Activated CD8-positive, alpha-beta memory T cell treated with anti-CD3 and anti-CD28 coated beads for 36 hours (primary cell): ENCODE results near the gene CYSLTR2. TPM values are rescaled to one million over a fixed set of nuclear protein-coding genes. Genes with fewer than 3 reads are reported as not detected.
"Not testable (repeated sequence)": the region's sequence is repeated elsewhere in the genome, so short reads cannot be mapped to it uniquely, and the experiment has no call there.

Experiments
- CTCF ChIA-PET: fragments of 350-600 bp; sonication (Branson Sonifier 250); formaldehyde crosslinking; loops from one replicate; lab custom pipeline; 2021; ENCODE audit warnings: antibody characterized with exemption; lab: Charles Lee
- POLR2A ChIA-PET: fragments of 350-600 bp; sonication (Branson Sonifier 250); formaldehyde crosslinking; loops from one replicate; lab custom pipeline; 2021; ENCODE audit warnings: antibody characterized with exemption; lab: Charles Lee
- total RNA-seq, 2 experiments: library from RNA; stranded (reverse); gene quantifications; one replicate each; pipeline ENCODE4 v1.2.3, GENCODE V29; 2021

The CYSLTR2 gene
- total RNA-seq, 2 experiments from 2014 or later, result 1.1 to 1.2 TPM

GRCh38 chr13:48680756-48681392, 27.1 kb downstream of the CYSLTR2 start:
- ChIA-PET POLR2A (no interaction called here), CTCF (no interaction called here)

- ChIA-PET CTCF (no interaction called here), POLR2A (no interaction called here)
Measured at GRCh38 chr13:48681905-48682304, 28.2 kb downstream of the CYSLTR2 start.

- CTCF ChIA-PET, result no interaction called here
- POLR2A ChIA-PET, result no interaction called here
Measured at GRCh38 chr13:48682436-48682835, 28.7 kb downstream of the CYSLTR2 start.

- ChIA-PET POLR2A (no interaction called here), CTCF (no interaction called here)
Measured at GRCh38 chr13:48686636-48687210, 33.0 kb downstream of the CYSLTR2 start.

GRCh38 chr13:48687249-48687648, 33.5 kb downstream of the CYSLTR2 start:
- CTCF ChIA-PET, result no interaction called here
- POLR2A ChIA-PET, result no interaction called here

GRCh38 chr13:48693998-48694397, 40.3 kb downstream of the CYSLTR2 start:
- ChIA-PET CTCF (no interaction called here), POLR2A (no interaction called here)

GRCh38 chr13:48695776-48696175, 42.0 kb downstream of the CYSLTR2 start:
- ChIA-PET CTCF (no interaction called here), POLR2A (no interaction called here)

GRCh38 chr13:48696676-48697075, 42.9 kb downstream of the CYSLTR2 start:
- POLR2A ChIA-PET, result not testable (repeated sequence)

GRCh38 chr13:48707405-48707804, 53.7 kb downstream of the CYSLTR2 start:
- ChIA-PET POLR2A (no interaction called here), CTCF (no interaction called here)

More at GRCh38 chr13:48696676-48697075, 42.9 kb downstream of the CYSLTR2 start:
- CTCF ChIA-PET, result not testable (repeated sequence)

- POLR2A ChIA-PET, result interaction anchor here (0.9 kb wide), 1 partner anchor 23 kb away, joined by 3 read pairs; no protein-coding TSS in a partner anchor
Measured at GRCh38 chr13:48708764-48709163, 55.0 kb downstream of the CYSLTR2 start.

GRCh38 chr13:48709213-48709612, 55.5 kb downstream of the CYSLTR2 start:
- ChIA-PET POLR2A (interaction anchor here (0.9 kb wide), 1 partner anchor 22 kb away, joined by 3 read pairs; no protein-coding TSS in a partner anchor), CTCF (no interaction called here)

More at GRCh38 chr13:48708764-48709163, 55.0 kb downstream of the CYSLTR2 start:
- CTCF ChIA-PET, result no interaction called here

- ChIA-PET CTCF (no interaction called here), POLR2A (no interaction called here)
Measured at GRCh38 chr13:48710160-48710559, 56.4 kb downstream of the CYSLTR2 start.

- ChIA-PET CTCF (no interaction called here), POLR2A (no interaction called here)
Measured at GRCh38 chr13:48712141-48712540, 58.4 kb downstream of the CYSLTR2 start.

GRCh38 chr13:48715977-48716376, 62.2 kb downstream of the CYSLTR2 start:
- ChIA-PET POLR2A (no interaction called here), CTCF (no interaction called here)

GRCh38 chr13:48720621-48721020, 66.9 kb downstream of the CYSLTR2 start:
- CTCF ChIA-PET, result no interaction called here

GRCh38 chr13:48723168-48723567, 69.4 kb downstream of the CYSLTR2 start:
- POLR2A ChIA-PET, result no interaction called here
- CTCF ChIA-PET, result interaction anchor here (1.2 kb wide), 1 partner anchor 11 kb away, joined by 4 read pairs; no protein-coding TSS in a partner anchor

More at GRCh38 chr13:48720621-48721020, 66.9 kb downstream of the CYSLTR2 start:
- POLR2A ChIA-PET, result no interaction called here

GRCh38 chr13:48725271-48725670, 71.5 kb downstream of the CYSLTR2 start:
- CTCF ChIA-PET, result no interaction called here
- POLR2A ChIA-PET, result no interaction called here

- ChIA-PET CTCF (no interaction called here), POLR2A (no interaction called here)
Measured at GRCh38 chr13:48726711-48727110, 73.0 kb downstream of the CYSLTR2 start.

- ChIA-PET CTCF (no interaction called here), POLR2A (no interaction called here)
Measured at GRCh38 chr13:48727241-48728011, 73.7 kb downstream of the CYSLTR2 start.

- CTCF ChIA-PET, result no interaction called here
- POLR2A ChIA-PET, result no interaction called here
Measured at GRCh38 chr13:48728226-48728625, 74.5 kb downstream of the CYSLTR2 start.
